NCI-H146 treated with DMSO at 0.1 percent for 48 hours (cell line): Measurements from ENCODE around the gene SCLY.

Experiments used
- DNase-seq: peaks from one replicate; lab custom pipeline; 2025; ENCODE audit not compliant: unreplicated experiment; lab: John Stamatoyannopoulos, UW

The SCLY gene

DNA sequence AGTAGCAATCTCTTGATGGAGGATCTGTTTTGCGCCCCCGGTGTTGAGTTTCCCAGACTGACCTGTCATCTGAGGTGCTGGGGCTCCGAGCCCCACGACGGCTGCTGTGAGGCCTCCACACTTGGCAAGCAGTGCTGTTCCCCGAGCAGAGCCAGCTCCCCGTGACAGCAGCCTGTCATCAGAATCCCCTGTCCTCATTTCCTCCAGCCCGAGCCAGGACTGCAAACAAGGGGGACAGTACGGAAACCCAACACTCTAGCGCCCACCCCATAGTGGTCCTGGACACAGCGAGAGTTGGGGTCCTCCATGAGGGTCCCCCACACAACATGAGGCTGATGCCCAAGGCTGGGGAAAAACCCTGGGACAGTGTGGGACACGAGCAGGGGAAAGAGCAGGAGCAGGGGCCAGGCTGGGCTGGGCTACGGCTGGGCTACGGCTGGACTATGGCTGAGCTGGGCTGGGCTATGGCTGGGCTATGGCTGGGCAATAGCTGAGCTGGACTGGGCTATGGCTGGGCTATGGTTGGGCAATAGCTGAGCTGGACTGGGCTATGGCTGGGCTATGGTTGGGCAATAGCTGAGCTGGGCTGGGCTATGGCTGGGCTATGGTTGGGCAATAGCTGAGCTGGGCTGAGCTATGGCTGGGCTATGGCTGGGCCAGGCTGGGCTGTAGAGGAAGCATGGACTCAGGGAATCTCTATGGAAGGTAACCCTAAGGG is 76.2 kb downstream of the SCLY start:
- DNase-seq, result no peak

DNA sequence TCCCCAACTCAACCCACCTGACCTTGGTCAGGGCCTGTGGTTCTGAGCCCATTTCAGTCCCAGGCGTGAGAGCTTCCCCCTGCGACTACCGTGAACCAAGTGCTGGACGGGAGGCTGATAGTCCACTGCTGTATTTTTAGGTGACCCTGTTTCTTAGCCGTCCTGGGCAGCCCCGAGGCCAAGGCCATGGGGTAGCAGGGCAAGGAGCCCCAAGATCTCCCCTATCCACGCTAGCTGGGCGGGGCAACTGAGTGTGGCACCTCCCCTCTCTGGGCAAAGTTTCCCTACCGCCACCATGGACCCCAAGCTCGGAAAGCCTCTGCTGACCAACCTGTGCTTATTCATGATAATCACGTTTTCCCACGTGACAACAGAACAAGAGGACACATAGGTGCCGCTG is 77.1 kb downstream of the SCLY start:
- DNase-seq, result no peak

DNA sequence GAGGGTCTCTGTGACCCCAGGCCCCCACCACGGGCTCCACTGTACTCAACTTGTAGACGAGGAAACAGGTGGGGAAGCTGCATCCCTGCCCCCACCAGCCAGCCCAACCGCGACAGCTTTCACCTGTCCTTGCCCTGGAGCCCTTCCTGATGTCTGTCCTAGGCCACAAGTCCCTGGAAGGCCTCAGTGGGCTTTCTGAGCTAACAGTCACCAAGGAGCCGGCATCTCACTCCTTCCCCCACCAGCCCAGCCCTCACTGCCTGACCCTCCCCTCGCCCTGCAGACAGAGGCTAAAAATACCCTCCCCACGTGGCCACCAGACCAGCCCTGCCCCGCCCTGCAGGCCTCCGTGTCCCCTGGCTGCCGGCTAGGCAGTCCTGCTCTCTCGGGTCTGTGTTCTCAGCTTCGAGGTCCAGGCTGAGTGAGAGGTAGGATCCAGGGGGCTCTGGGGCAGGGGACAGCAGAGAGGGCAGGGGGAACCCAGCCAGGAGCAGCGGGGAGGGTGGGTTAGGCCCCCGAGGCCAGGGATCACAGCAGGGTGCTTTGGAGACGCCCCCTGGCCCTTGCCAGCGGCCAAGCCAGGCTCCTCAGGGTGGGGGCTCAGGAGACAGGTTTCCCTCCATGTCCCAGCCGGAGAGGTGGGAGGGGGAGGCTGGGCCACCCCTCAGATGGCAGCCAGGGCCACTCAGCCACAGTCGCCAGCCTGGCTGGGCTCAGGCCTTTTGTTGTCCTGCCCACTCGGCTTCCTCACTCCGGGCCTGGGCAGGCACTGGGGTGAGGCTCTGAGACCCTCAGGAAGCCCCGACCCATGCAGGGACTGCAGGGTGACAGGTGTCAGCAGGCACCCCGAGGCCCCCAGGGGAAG is 77.8 kb downstream of the SCLY start, which contains the start of gene KLHL30:
KLHL30 (plus strand) TSS at position 338 of the 865 bp plus-strand sequence. CDS start 2,087 bp downstream, outside the sequence.
- DNase-seq, result no peak

DNA sequence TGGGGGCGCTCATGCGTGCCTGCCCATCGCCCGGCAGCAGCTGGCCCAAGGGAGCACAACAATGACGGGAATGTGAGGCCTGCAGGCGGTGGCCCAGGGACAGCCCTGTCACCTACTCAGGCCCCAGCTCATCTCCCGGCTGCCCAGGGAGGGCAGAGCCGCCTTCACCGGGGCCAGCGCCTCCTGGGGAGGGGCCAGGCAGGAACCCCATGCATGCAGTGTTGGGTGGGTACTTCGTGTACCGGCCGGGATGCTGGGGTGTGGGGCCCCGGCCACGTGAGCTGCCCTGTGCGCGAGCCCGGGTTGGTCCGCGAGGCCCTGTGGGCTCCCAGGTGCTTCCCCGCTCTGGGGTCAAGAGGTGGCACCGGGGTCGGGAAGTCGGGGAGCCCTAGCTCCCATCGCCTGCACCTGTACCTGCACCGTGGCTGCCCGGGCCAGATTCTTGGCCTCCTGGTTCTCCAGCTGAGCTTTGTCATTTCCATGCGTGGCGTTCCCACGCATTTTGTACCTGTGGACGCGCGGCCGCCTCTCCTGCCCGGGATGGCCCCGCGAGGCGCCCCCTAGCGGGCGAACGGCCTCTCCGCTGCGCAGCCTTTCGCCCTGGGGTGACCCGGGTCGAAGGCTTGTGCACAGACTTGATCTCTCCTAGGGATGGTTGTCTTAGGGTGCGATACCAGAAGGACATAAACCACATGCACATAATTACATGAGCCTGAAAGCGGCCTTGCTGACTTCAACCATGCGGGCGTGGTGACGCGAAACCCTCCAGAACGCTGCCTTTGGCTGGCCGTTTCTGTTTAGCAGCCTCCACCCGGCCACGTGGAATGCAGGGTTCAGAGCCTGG is 78.6 kb downstream of the SCLY start:
- DNase-seq, result no peak

GRCh38 chr2:238140040-238140439 is 79.2 kb downstream of the SCLY start:
- DNase-seq, result no peak

DNA sequence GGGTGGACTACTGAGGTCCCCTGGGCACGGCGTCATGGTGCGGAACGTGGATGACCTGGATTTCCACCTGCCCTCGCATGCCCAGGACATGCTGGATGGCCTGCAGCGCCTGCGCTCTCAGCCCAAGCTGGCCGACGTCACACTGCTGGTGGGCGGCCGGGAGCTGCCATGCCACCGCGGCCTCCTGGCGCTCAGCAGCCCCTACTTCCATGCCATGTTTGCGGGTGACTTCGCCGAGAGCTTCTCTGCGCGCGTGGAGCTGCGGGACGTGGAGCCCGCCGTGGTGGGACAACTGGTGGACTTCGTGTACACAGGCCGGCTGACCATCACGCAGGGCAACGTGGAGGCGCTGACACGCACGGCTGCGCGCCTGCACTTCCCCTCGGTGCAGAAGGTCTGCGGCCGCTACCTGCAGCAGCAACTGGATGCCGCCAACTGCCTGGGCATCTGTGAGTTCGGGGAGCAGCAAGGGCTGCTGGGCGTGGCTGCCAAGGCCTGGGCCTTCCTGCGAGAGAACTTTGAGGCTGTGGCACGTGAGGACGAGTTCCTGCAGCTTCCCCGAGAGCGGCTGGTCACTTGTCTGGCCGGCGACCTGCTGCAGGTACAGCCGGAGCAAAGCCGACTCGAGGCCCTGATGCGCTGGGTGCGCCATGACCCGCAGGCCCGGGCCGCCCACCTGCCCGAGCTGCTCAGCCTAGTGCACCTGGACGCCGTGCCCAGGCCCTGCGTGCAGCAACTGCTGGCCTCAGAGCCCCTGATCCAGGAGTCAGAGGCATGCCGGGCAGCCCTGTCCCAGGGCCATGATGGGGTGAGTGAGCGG is 80.1 kb downstream of the SCLY start:
- no peak for DNase-seq

- DNase-seq, result no peak
Observed at GRCh38 chr2:238141541-238142318, 80.9 kb downstream of the SCLY start.

DNA sequence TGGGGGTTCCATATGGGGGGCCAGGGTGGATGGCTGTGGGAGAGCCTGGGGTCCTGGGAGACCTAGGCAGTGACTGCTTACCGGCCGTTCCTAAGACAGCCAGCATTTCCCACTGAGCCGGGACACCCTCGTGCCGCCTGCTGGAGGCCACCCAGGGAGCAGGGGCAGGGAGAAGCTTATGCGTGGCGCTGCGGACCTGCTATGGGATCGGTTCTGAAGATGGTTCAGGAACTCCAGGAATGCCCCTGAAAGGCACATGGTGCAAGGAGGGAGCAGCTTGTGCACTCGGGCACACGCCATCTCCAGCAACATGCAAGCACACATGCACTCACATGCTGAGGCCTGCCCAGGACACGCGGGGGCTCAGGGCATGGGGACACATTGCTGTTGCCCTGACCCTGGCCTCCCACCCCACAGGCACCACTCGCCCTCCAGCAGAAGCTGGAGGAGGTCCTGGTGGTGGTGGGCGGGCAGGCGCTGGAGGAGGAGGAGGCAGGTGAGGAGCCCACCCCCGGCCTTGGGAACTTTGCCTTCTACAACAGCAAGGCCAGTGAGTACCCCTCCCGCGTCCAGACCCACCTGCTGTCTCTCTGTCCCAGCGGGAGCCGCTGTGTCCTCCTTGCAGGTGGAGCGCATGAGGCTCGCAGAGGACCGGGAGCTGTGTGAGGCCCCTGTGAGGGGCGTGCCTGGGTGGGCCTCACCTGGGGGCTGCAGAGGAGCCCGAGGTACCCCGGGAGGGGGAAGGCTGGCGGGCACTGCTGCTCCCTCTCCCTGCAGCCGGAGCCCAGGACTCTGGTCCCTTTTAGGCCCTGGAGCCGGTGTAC is 81.8 kb downstream of the SCLY start:
- DNase-seq, result no peak

DNA sequence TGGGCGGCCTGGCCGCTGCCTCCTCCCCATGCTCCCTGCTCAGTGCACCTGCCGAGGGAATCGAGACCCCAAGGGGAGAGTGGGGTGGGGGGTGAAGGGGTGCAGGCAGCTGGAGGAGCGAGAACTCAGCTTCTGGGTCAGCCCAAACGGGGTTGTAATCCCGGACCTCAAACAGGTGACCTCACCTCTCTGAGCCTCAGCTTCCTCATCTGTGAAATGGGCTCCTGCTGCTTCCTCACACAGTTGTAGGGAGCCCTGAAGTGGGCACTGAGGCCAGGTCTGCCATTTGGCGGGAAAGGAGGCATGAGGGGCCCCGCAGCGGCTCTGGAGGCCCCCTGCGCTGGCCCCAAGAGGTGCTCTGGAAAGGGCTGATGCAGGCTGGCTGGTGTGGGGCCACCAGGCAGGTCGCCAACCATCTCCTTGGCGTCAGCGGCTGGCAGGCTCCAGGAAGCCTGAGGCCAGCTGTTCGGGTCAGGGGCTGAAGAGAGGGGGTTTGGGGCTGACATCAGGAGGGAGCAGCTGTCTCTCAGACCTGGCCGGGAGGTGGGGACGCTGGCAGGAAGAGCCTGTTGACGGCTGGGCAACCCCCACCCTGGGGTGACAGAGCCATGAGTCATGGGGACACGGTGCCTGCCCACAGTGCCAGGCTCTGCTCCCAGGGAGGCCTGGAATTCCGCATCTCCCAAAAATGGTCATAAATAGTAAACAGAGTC is 82.6 kb downstream of the SCLY start:
- DNase-seq, result no peak

GRCh38 chr2:238144262-238144661 is 83.5 kb downstream of the SCLY start:
- no peak for DNase-seq

DNA sequence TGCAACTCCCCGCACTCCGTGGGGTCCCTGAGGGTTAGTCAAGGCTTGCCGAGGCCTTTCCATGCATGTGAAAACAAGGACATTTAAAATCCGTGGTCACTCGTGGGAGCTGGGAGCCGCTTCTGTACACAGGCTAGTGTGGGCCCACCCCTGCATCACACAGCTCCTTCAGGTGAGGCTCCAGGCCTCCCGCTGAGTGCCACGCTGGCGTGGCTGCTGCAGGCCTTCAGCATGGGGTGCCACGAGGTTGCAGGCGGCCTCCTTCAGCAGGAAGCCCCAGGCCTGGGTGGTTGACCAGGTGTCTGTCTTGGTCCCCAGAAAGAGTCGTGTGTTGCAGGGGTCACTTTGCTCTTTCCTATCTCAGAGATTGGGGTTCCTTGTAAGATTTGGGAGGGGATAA is 84.2 kb downstream of the SCLY start:
- DNase-seq, result no peak

DNA sequence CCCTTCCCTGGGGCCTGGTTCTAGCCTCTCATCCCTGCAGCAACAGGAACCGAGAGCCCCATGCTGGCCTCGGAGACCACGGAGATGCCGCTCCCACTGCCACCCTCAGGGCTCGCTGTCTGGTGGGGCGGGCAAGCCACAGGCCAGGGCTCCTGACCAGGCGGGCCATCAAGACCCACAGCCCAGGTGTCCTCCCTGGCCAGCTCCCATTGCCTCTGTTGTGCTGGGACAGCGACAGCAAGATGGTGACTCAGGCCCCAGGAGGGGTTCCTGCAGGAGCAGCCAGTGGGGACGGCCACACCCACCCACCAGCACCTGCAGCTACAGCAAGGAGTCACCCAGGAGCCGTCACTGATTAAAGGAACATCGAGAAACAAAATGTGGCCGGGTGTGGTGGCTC is 85.0 kb downstream of the SCLY start:
- no peak for DNase-seq

DNA sequence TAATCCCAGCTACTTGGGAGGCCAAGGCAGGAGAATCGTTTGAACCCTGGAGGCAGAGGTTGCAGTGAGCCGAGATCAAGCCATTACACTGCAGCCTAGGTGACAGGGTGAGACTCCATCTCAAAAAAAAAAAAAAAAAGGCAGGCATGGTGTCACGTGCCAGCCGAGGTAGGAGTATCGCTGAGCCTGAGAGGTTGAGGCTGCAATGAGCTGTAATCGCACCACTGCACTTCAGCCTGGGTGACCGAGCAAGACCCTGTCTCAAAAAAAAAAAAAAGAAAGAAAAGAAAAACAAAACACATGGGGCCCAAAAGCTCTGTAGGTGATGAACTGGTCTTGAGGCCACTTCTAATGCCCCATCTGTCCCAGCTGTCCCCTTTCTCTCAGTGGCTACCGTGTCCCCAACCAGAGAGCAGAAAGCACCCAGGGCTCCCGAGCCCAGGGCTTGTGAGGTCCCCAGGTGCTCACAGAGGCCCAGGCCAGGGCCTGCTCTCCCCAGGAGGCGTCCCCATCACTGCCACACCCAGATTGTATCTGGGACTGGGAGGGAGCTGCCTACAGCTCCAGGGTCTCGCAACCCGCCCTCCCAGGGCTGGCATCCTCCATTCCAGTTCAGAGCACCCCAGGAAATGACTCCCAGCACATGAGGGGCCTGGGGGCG is 86.2 kb downstream of the SCLY start:
- DNase-seq, result no peak

GRCh38 chr2:238148981-238149380 is 88.2 kb downstream of the SCLY start:
- no peak for DNase-seq
